ENCODE measurements around the gene SYNGR2.

Gene SYNGR2

DNA sequence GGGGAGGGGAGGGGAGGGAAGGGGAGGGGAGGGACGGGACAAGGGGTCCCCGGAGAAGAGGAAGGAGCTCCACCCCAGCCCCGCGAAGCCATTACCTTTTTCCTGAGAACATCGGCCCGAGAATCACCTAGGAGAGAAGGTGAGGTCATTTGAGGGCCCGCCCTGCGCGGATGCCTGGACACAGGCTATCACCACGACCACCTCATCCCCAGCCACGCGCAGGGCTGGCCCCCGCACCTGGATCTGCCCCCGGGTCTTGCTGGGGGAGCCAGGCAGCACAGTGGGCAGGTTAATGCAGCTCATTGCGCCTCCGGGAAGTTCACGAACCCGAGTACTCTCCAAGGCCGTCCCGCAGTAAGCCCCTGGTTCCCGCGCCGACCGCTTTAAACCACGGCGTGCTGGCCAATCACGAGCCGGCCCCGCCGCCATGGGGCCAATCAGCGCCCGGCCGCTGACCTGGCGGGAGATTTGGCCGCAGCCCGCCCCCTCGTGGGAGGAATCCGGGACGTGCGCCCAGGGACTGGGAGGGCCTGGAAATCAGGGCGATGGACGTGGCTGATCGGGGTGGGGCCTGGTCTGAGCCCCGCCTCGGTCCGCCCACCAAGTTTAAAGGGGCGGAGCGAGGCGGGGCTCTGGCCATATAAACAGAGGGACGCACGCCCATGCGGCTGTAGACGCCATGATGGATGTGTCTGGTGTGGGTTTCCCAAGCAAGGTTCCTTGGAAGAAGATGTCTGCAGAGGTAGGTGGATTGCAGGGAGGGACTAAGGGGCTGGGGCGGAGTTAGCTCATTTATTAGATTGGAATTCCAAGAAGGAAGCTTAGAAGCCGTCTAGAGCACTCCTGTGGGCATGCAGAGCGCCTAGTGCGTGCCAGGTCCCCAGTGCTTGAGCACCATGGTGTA, 18.6 kb downstream of the SYNGR2 start, which contains the start of the genes AFMID and TK1:
TSS of gene AFMID (plus strand) at position 671 of the 904 bp plus-strand sequence. CDS start at position 680, 9 bp downstream.
TSS of gene TK1 (minus strand) at position 361 of the 904 bp plus-strand sequence. CDS start at position 303, 58 bp downstream.
- peak; percentile 92 to 100 (median 97) for DNase-seq
- intact Hi-C loops (cut with DNase I): no loop called here

GRCh38 chr17:78196716-78197115, 28.3 kb downstream of the SYNGR2 start:
- intact Hi-C loops (cut with DNase I): no loop called here

DNA sequence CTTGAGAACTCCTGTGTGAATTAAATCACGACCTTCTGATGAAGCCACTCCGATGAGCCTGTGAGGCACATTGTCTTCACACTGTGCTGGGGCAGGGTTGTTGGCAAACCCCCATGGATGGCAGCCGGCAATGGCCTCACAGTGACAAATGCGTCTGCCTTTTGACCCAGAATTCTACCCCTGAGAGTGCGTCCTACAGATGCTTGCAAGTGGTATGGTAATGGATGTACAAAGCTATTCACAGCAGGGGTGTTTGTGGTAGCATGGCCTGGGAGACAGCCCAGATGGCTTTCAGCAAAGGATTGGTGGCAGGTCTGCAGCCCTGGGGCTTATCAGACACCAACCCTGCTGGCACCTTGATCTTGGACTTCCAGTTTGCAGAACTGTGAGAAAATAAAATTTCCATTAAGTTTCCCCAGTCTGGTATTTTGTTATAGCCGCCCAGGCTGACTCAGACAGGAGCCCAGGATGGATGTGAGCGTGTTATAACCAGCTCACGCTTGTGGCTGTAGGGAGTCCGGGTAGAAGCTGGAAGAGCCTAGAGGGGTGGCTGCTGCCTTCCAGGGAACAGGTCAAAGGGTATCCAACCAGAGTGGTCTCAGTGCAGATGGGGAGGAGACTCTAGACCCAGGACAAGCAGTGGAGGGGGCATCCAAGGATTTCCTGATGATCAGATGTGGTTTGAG, 28.9 kb downstream of the SYNGR2 start:
- intact Hi-C loops (cut with DNase I): no loop called here
- peak in 4 of 10 donors; percentile 46 to 91 (median 66) for DNase-seq

More at GRCh38 chr17:78196716-78197115, 28.3 kb downstream of the SYNGR2 start:
- DNase-seq: peak in 1 of 10 donors; percentile 61

GRCh38 chr17:78200451-78200850, 32.1 kb downstream of the SYNGR2 start:
- peak in 2 of 10 donors; percentile 1 to 52 for DNase-seq
- intact Hi-C loops (cut with DNase I): no loop called here

- intact Hi-C loops (cut with DNase I): no loop called here
- DNase-seq: peak in 1 of 10 donors; percentile 39
Measured at GRCh38 chr17:78202666-78203065, 34.3 kb downstream of the SYNGR2 start.

DNA sequence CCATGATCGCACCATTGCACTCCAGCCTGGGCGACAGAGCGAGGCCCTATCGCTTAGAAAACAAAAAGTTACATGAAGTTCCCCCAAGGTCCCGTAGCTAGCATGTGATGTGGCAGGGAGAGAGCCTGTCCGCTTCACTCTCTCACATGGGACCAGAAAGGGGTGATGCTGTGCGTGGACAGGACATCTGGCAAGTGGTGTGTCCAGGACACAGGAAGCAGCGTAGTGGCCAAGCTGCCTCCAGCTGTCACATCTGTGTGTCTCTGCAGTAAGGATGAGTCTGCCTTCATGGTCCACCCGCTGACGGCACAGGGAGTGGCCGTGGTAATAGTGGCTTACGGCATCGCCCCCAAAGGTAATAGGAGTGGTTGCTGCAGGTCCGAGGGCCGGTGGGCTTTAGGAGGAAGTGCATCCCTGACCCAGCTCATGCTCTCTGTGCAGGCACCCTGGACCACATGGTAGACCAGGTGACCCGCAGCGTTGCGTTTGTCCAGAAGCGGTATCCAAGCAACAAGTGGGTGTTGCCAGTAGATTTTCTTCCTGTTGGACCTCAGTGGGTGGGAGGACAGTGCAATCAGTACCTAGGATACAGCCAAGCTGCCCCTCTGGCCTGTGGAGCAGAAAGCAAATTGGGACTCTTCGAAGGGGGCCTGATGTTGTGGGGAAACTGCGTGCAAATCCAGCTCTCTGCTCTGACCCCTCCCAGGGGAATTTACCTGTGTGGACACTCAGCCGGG, 36.2 kb downstream of the SYNGR2 start:
- DNase-seq: peak in 1 of 10 donors; percentile 68
- intact Hi-C loops (cut with DNase I): no loop called here

GRCh38 chr17:78205124-78205775, 36.9 kb downstream of the SYNGR2 start:
- peak in 1 of 10 donors; percentile 63 for DNase-seq
- intact Hi-C loops (cut with DNase I): no loop called here

GRCh38 chr17:78206298-78206697, 37.9 kb downstream of the SYNGR2 start:
- intact Hi-C loops (cut with DNase I): no loop called here
- DNase-seq: no peak

GRCh38 chr17:78208486-78208885, 40.1 kb downstream of the SYNGR2 start:
- DNase-seq: no peak
- intact Hi-C loops (cut with DNase I): loop anchor here (1.0 kb wide), 1 partner anchor 18 kb away; no protein-coding TSS in a partner anchor

DNA sequence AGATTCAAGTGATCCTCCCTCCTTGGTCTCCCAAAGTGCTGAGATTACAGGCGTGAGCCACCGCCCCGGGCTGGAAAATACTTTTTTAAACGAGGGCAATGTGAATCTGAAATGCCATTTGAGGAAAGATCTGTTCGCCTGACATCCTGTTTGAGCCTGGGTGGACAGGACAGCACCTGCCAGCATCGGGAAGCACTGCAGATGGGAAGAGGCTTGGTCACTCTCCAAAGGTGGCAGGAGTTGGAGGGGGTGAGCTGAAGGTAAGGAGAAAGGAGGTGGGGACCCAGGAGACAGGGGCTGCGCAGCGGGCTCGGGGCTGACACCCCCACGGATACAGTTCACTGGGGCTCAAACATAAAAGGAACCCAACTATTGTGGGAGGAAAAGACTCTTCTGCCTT, 41.7 kb downstream of the SYNGR2 start:
- intact Hi-C loops (cut with DNase I): loop anchor here (5.0 kb wide), 1 partner anchor 42 kb away; no protein-coding TSS in a partner anchor
- DNase-seq: peak in 2 of 10 donors; percentile 37 to 57

DNA sequence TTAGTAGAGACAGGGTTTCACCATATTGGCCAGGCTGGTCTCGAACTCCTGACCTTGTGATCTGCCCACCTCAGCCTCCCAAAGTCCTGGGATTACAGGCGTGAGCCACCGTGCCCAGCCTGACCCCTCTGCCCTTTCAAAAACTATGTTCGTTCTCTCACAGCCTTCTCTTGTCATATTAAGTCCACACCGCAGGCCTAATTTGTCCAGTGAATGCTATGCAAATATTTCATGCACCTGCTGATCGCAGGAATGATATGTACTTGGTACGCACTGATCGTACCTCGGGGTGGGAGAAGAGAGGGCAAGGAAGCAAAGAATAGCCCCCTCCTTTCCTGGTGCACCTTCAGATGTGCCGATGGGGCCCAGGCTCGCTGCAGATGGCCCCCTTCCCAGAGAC, 42.7 kb downstream of the SYNGR2 start:
- peak in 1 of 10 donors; percentile 48 for DNase-seq
- intact Hi-C loops (cut with DNase I): loop anchor here (5.0 kb wide), 1 partner anchor 41 kb away; no protein-coding TSS in a partner anchor

DNA sequence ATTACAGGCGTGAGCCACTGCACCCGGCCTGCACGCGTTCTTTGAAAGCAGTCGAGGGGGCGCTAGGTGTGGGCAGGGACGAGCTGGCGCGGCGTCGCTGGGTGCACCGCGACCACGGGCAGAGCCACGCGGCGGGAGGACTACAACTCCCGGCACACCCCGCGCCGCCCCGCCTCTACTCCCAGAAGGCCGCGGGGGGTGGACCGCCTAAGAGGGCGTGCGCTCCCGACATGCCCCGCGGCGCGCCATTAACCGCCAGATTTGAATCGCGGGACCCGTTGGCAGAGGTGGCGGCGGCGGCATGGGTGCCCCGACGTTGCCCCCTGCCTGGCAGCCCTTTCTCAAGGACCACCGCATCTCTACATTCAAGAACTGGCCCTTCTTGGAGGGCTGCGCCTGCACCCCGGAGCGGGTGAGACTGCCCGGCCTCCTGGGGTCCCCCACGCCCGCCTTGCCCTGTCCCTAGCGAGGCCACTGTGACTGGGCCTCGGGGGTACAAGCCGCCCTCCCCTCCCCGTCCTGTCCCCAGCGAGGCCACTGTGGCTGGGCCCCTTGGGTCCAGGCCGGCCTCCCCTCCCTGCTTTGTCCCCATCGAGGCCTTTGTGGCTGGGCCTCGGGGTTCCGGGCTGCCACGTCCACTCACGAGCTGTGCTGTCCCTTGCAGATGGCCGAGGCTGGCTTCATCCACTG, 45.8 kb downstream of the SYNGR2 start, which contains the start of gene BIRC5:
TSS of gene BIRC5 (plus strand) at position 238 of the 690 bp plus-strand sequence. CDS start at position 302, 64 bp downstream.
- intact Hi-C loops (cut with DNase I): loop anchor here (5.0 kb wide), 1 partner anchor 38 kb away; no protein-coding TSS in a partner anchor
- DNase-seq: peak; percentile 81 to 99 (median 91)

- intact Hi-C loops (cut with DNase I): loop anchor here (5.0 kb wide), 1 partner anchor 38 kb away; no protein-coding TSS in a partner anchor
- no peak for DNase-seq
Measured at GRCh38 chr17:78214706-78215061, 46.3 kb downstream of the SYNGR2 start.

- peak in 2 of 10 donors; percentile 39 to 57 for DNase-seq
- intact Hi-C loops (cut with DNase I): no loop called here
Measured at GRCh38 chr17:78219396-78220150, 51.2 kb downstream of the SYNGR2 start.
